Left ventricle myocardium inferior (tissue), 1 donor: Measurements from ENCODE around the gene CDH26. TPM values are rescaled to one million over a fixed set of nuclear protein-coding genes. Genes with fewer than 3 reads are reported as not detected.

Source experiments
- DNase-seq: peaks from one replicate; pipeline ENCODE4 v3.0.0-alpha.2; 2020
- H3K27ac ChIP-seq: fragments of 200-600 bp; replicated peaks from 2 replicates; pipeline ENCODE4 v1.8.0; 2021
- H3K27me3 ChIP-seq: fragments of 200-600 bp; 2 replicates; pipeline ENCODE4 v1.8.0; 2021; ENCODE audit warnings: low read depth
- H3K36me3 ChIP-seq: fragments of 200-600 bp; 2 replicates; pipeline ENCODE4 v1.8.0; 2021
- H3K4me1 ChIP-seq: fragments of 200-600 bp; 2 replicates; pipeline ENCODE4 v1.8.0; 2021
- H3K4me3 ChIP-seq: fragments of 200-600 bp; 2 replicates; pipeline ENCODE4 v1.8.0; 2021; ENCODE audit warnings: mild to moderate bottlenecking, moderate library complexity
- H3K9me3 ChIP-seq: fragments of 200-600 bp; replicated peaks from 2 replicates; pipeline ENCODE4 v1.8.0; 2021
- intact Hi-C: fragments of 100-400 bp; cut with micrococcal nuclease; formaldehyde crosslinking; loops from one replicate; pipeline ENCODE4 v1.11.0; 2022
- total RNA-seq: library from RNA; stranded (reverse); fragmentation: NEBNext Ultra II Directional; extraction: Animal tissue kit (Norgen Biotek cat#: 25700); gene quantifications from one replicate; pipeline ENCODE4 v1.2.1, GENCODE V29; 2021
- TF ChIP-seq, protein P1 (sequence below): fragments of 200-600 bp; IDR thresholded peaks from 2 replicates; pipeline ENCODE4 v1.8.0; 2021; ENCODE audit warnings: antibody characterized with exemption, mild to moderate bottlenecking, borderline replicate concordance
- donor health status: DM: no; HTN: yes; CAD: no; lungs with severe emphysema.

Gene CDH26
- total RNA-seq, 1 donor from 2014 or later, result 1.3 TPM

DNA sequence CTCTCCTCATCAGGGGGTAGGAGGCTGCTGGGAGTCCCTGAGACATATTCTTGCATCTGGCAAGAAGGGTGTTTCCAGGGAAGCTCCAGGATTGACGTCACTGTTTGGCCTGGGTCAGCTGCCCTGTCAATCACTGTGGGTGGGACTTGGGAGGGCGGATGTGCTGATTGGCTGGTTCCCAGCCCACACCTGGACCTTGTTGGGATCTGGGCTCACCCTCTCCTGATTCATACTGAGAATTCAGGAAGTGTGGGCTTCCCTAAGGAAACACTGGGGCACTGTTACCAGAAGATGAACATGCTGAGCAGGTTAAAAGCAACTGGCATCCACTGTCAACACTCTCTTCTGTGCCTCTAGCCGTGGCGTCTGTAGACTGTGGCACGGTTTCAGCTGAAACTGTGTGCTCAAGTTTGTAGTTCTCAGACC lies 36.5 kb downstream of the CDH26 start:
- intact Hi-C loops, result no loop called here
- no peaks in the 10 kb centered on the region for H3K27me3 ChIP-seq
- H3K36me3 ChIP-seq, result no peaks in the 10 kb centered on the region
- DNase-seq, result peak; percentile 35
- peak overlapping the region; percentile 23 for H3K4me3 ChIP-seq
- TF ChIP-seq, protein P1, sequence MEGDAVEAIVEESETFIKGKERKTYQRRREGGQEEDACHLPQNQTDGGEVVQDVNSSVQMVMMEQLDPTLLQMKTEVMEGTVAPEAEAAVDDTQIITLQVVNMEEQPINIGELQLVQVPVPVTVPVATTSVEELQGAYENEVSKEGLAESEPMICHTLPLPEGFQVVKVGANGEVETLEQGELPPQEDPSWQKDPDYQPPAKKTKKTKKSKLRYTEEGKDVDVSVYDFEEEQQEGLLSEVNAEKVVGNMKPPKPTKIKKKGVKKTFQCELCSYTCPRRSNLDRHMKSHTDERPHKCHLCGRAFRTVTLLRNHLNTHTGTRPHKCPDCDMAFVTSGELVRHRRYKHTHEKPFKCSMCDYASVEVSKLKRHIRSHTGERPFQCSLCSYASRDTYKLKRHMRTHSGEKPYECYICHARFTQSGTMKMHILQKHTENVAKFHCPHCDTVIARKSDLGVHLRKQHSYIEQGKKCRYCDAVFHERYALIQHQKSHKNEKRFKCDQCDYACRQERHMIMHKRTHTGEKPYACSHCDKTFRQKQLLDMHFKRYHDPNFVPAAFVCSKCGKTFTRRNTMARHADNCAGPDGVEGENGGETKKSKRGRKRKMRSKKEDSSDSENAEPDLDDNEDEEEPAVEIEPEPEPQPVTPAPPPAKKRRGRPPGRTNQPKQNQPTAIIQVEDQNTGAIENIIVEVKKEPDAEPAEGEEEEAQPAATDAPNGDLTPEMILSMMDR, result no peak
- no peaks in the 10 kb centered on the region for H3K9me3 ChIP-seq
- H3K4me1 ChIP-seq, result peaks cover 27% of the 10 kb centered on the region
- H3K27ac ChIP-seq, result no peak overlapping the region

- intact Hi-C loops, result no loop called here
- Histone ChIP-seq H3K36me3 (no peaks in the 10 kb centered on the region), H3K27me3 (no peaks in the 10 kb centered on the region), H3K4me1 (peaks cover 27% of the 10 kb centered on the region), H3K9me3 (no peaks in the 10 kb centered on the region), H3K27ac (no peak overlapping the region), H3K4me3 (no peak overlapping the region)
- DNase-seq, result no peak
- TF ChIP-seq, protein P1, result no peak
Observed at GRCh38 chr20:59996108-59996507, 37.9 kb downstream of the CDH26 start.

DNA sequence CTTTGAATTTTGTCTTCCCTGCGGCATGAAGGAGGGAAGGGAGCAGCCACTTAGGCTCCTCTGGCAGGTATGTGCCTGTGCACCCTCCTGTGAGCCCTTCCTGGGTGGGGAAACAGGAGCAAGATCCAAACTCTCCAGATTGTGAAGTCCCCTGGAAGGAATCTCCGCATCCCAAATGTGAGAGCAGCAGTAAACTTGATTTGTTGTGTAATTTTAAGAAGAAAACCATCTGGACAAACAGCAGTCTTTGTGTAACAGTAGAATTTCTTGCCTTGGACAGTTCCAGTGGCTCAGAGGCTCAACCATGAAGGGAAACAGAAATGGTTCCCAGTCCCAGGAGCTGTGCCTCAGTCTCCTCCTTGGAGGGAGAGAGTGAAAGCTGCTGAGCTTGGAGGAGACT lies 39.7 kb downstream of the CDH26 start:
- DNase-seq, result no peak
- Histone ChIP-seq H3K4me3 (no peak overlapping the region), H3K27ac (no peak overlapping the region), H3K9me3 (no peaks in the 10 kb centered on the region), H3K4me1 (peaks cover 27% of the 10 kb centered on the region), H3K27me3 (no peaks in the 10 kb centered on the region), H3K36me3 (no peaks in the 10 kb centered on the region)
- TF ChIP-seq, protein P1, result no peak
- intact Hi-C loops, result no loop called here

GRCh38 chr20:59999502-59999901 lies 41.3 kb downstream of the CDH26 start:
- no peak for DNase-seq
- intact Hi-C loops, result no loop called here
- Histone ChIP-seq H3K27ac (no peak overlapping the region), H3K27me3 (no peaks in the 10 kb centered on the region), H3K9me3 (no peaks in the 10 kb centered on the region), H3K4me1 (peaks cover 22% of the 10 kb centered on the region), H3K4me3 (no peak overlapping the region), H3K36me3 (no peaks in the 10 kb centered on the region)
- TF ChIP-seq, protein P1, result no peak

GRCh38 chr20:60000271-60001042 lies 42.2 kb downstream of the CDH26 start:
- TF ChIP-seq, protein P1, result no peak
- intact Hi-C loops, result no loop called here
- no peak overlapping the region for H3K4me3 ChIP-seq
- H3K27ac ChIP-seq, result no peak overlapping the region
- DNase-seq, result no peak
- no peaks in the 10 kb centered on the region for H3K9me3 ChIP-seq
- no peaks in the 10 kb centered on the region for H3K36me3 ChIP-seq
- no peaks in the 10 kb centered on the region for H3K27me3 ChIP-seq
- peaks cover 12% of the 10 kb centered on the region for H3K4me1 ChIP-seq
